ENCODE results near the gene IL4R. TPM values are rescaled to one million over a fixed set of nuclear protein-coding genes. Genes with fewer than 3 reads are reported as not detected.

Gene IL4R
- total RNA-seq, 1 experiment from 2014 or later = 17.5 TPM

- Histone ChIP-seq H3K4me3 (ENCODE audit: insufficient read depth, low read depth, low read length) (no peak overlapping the region), H3K27me3 (ENCODE audit: control insufficient read depth, insufficient read depth, low read length) (no peaks in the 10 kb centered on the region), H3K36me3 (replicated peaks; ENCODE audit: control insufficient read depth, insufficient read depth, low read length) (no peaks in the 10 kb centered on the region)
- DNase-seq = no peak
These were observed 2.4 kb downstream of the IL4R start for GRCh38 chr16:27316038-27316680.

GRCh38 chr16:27317320-27317719, 3.5 kb downstream of the IL4R start:
- H3K36me3 ChIP-seq (replicated peaks; ENCODE audit: control insufficient read depth, insufficient read depth, low read length) = no peaks in the 10 kb centered on the region
- no peaks in the 10 kb centered on the region for H3K27me3 ChIP-seq (ENCODE audit: control insufficient read depth, insufficient read depth, low read length)
- no peak overlapping the region for H3K4me3 ChIP-seq (ENCODE audit: insufficient read depth, low read depth, low read length)
- DNase-seq = no peak

- Histone ChIP-seq H3K36me3 (replicated peaks; ENCODE audit: control insufficient read depth, insufficient read depth, low read length) (no peaks in the 10 kb centered on the region), H3K4me3 (ENCODE audit: insufficient read depth, low read depth, low read length) (no peak overlapping the region), H3K27me3 (ENCODE audit: control insufficient read depth, insufficient read depth, low read length) (no peaks in the 10 kb centered on the region)
- DNase-seq = no peak
These were observed 4.1 kb downstream of the IL4R start for GRCh38 chr16:27317738-27318391.

- H3K36me3 ChIP-seq (replicated peaks; ENCODE audit: control insufficient read depth, insufficient read depth, low read length) = no peaks in the 10 kb centered on the region
- no peak overlapping the region for H3K4me3 ChIP-seq (ENCODE audit: insufficient read depth, low read depth, low read length)
- DNase-seq = no peak
- H3K27me3 ChIP-seq (ENCODE audit: control insufficient read depth, insufficient read depth, low read length) = no peaks in the 10 kb centered on the region
These were observed 4.8 kb downstream of the IL4R start for GRCh38 chr16:27318392-27319256.

- no peak for DNase-seq
- H3K4me3 ChIP-seq (ENCODE audit: insufficient read depth, low read depth, low read length) = no peak overlapping the region
- no peaks in the 10 kb centered on the region for H3K27me3 ChIP-seq (ENCODE audit: control insufficient read depth, insufficient read depth, low read length)
- no peaks in the 10 kb centered on the region for H3K36me3 ChIP-seq (replicated peaks; ENCODE audit: control insufficient read depth, insufficient read depth, low read length)
These were observed 5.6 kb downstream of the IL4R start for GRCh38 chr16:27319257-27319965.

GRCh38 chr16:27320261-27321012, 6.7 kb downstream of the IL4R start:
- DNase-seq = no peak
- no peaks in the 10 kb centered on the region for H3K27me3 ChIP-seq (ENCODE audit: control insufficient read depth, insufficient read depth, low read length)
- no peaks in the 10 kb centered on the region for H3K36me3 ChIP-seq (replicated peaks; ENCODE audit: control insufficient read depth, insufficient read depth, low read length)
- H3K4me3 ChIP-seq (ENCODE audit: insufficient read depth, low read depth, low read length) = no peak overlapping the region

GRCh38 chr16:27321013-27321915, 7.5 kb downstream of the IL4R start:
- Histone ChIP-seq H3K36me3 (replicated peaks; ENCODE audit: control insufficient read depth, insufficient read depth, low read length) (no peaks in the 10 kb centered on the region), H3K27me3 (ENCODE audit: control insufficient read depth, insufficient read depth, low read length) (no peaks in the 10 kb centered on the region), H3K4me3 (ENCODE audit: insufficient read depth, low read depth, low read length) (no peak overlapping the region)
- DNase-seq = no peak

GRCh38 chr16:27322858-27323780, 9.3 kb downstream of the IL4R start:
- H3K36me3 ChIP-seq (replicated peaks; ENCODE audit: control insufficient read depth, insufficient read depth, low read length) = no peaks in the 10 kb centered on the region
- H3K27me3 ChIP-seq (ENCODE audit: control insufficient read depth, insufficient read depth, low read length) = no peaks in the 10 kb centered on the region
- no peak for DNase-seq
- no peak overlapping the region for H3K4me3 ChIP-seq (ENCODE audit: insufficient read depth, low read depth, low read length)

GRCh38 chr16:27323781-27324561, 10.2 kb downstream of the IL4R start:
- H3K36me3 ChIP-seq (replicated peaks; ENCODE audit: control insufficient read depth, insufficient read depth, low read length) = no peaks in the 10 kb centered on the region
- no peak overlapping the region for H3K4me3 ChIP-seq (ENCODE audit: insufficient read depth, low read depth, low read length)
- H3K27me3 ChIP-seq (ENCODE audit: control insufficient read depth, insufficient read depth, low read length) = no peaks in the 10 kb centered on the region
- DNase-seq = no peak

GRCh38 chr16:27324851-27325301, 11.1 kb downstream of the IL4R start:
- Histone ChIP-seq H3K27me3 (ENCODE audit: control insufficient read depth, insufficient read depth, low read length) (no peaks in the 10 kb centered on the region), H3K36me3 (replicated peaks; ENCODE audit: control insufficient read depth, insufficient read depth, low read length) (no peaks in the 10 kb centered on the region), H3K4me3 (ENCODE audit: insufficient read depth, low read depth, low read length) (no peak overlapping the region)
- peak; percentile 77 for DNase-seq

GRCh38 chr16:27325736-27326135, 12.0 kb downstream of the IL4R start:
- Histone ChIP-seq H3K36me3 (replicated peaks; ENCODE audit: control insufficient read depth, insufficient read depth, low read length) (no peaks in the 10 kb centered on the region), H3K4me3 (ENCODE audit: insufficient read depth, low read depth, low read length) (no peak overlapping the region), H3K27me3 (ENCODE audit: control insufficient read depth, insufficient read depth, low read length) (no peaks in the 10 kb centered on the region)
- no peak for DNase-seq

- DNase-seq = no peak
- no peaks in the 10 kb centered on the region for H3K27me3 ChIP-seq (ENCODE audit: control insufficient read depth, insufficient read depth, low read length)
- H3K36me3 ChIP-seq (replicated peaks; ENCODE audit: control insufficient read depth, insufficient read depth, low read length) = no peaks in the 10 kb centered on the region
- H3K4me3 ChIP-seq (ENCODE audit: insufficient read depth, low read depth, low read length) = no peak overlapping the region
These were observed 12.5 kb downstream of the IL4R start for GRCh38 chr16:27326251-27326650.

Data from H7 (cell line).